ENCODE measurements around the gene MARVELD1.

GRCh38 chr10:97729014-97729413 is 15.5 kb downstream of the MARVELD1 start:
- no peak for TF ChIP-seq EZH2 (IDR thresholded peaks at IDR 0.05; ENCODE audit: borderline replicate concordance)
- TF ChIP-seq CTCF (IDR thresholded peaks at IDR 0.05; ENCODE audit: poor library complexity), result no peak

Data from hepatocyte (in vitro differentiated cells).